GM19463 (cell line): Measurements from ENCODE around the gene ATP6V0E1.
"Not testable (repeated sequence)": the region's sequence is repeated elsewhere in the genome, so short reads cannot be mapped to it uniquely, and the experiment has no call there.

Experiments used
- ATAC-seq: cut with Tn5 transposase; IDR thresholded peaks from one replicate; pipeline ENCODE4 v1.9.1; 2021; ENCODE audit warnings: mild to moderate bottlenecking, moderate library complexity; ENCODE audit not compliant: unreplicated experiment

The ATP6V0E1 gene

GRCh38 chr5:173001229-173001841 lies 17.8 kb downstream of the ATP6V0E1 start:
- peak; percentile 89 for ATAC-seq

DNA sequence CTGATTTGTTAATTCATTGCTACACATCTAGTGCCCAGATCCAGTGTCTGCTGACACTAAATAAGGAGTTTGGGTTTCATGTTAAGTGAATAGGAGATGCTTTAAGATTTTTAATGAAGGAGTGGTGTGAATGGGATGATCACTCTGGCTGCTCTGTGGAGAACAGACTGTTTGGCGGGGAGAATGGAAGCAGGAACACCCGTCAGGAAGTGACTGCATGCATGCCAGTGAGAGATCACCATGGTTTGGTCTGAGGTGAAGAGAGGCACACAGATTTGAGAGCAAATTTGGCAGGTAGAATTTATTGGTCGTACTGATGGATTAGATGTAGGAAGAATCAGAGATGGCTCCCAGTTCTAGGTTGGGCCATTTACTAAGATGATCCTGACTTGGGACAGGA lies 19.8 kb downstream of the ATP6V0E1 start:
- ATAC-seq = no peak

- ATAC-seq = no peak
Measured at GRCh38 chr5:173004013-173004412, 20.4 kb downstream of the ATP6V0E1 start.

- ATAC-seq = no peak
Measured at GRCh38 chr5:173004447-173004846, 20.9 kb downstream of the ATP6V0E1 start.

DNA sequence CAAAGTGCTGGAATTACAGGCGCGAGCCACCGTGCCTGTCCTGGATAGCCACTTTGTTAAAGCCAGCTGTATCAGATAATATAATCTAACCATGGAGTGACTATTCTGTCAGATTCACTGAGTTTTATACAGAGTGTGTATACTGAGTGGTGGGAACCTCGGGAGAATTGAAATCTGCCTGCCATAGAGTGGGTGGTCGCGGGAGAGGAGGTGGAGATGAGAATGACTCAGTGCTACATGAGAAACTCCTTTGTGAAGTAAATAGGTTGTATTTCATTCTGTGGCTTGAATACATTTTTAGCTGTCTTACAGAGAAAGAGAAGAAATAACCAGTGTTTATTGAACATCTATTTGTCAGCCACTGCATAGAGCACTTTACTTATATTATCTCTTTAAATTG lies 26.4 kb downstream of the ATP6V0E1 start:
- ATAC-seq = no peak

- no peak for ATAC-seq
Measured at GRCh38 chr5:173010547-173011464, 27.2 kb downstream of the ATP6V0E1 start.

- no peak for ATAC-seq
Measured at GRCh38 chr5:173011566-173011965, 28.0 kb downstream of the ATP6V0E1 start.

DNA sequence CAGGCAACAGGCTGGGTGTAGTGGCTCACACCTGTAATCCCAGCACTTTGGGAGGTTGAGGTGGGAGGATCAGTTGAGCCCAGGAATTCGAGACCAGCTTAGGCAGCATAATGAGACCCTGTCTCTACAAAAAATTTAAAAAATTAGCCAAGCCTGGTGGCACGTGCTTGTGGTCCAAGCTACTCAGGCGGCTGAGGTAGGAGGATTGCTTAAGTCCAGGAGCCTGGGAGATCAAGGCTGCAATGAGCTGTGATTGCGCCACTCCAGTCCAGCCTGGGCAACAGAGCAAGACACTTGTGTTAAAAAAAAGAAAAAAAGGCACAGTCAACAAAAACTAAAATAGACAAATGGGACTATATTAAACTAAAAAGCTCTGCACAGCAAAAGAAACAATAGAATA lies 29.3 kb downstream of the ATP6V0E1 start:
- no peak for ATAC-seq

DNA sequence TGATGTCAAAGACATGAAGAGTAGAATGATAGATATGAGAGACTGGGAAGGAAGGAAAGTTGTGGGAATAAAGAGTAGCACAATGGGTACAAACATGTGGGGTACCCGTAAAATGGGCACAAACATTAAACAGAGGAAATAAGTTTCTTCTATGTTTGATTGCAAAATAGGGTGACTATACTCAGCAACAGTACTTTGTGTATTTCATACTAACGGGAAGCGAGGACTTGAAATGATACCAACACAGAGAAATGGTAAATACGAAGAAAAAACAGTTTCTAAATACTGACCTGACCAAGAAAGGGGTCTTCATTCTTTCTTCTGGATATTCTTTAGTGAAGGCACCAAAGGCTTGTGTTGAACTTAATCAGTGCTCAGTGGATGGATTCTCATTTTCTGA lies 31.1 kb downstream of the ATP6V0E1 start:
- no peak for ATAC-seq

GRCh38 chr5:173015192-173015591 lies 31.6 kb downstream of the ATP6V0E1 start:
- ATAC-seq = no peak

GRCh38 chr5:173015598-173016455 lies 32.3 kb downstream of the ATP6V0E1 start:
- no peak for ATAC-seq

DNA sequence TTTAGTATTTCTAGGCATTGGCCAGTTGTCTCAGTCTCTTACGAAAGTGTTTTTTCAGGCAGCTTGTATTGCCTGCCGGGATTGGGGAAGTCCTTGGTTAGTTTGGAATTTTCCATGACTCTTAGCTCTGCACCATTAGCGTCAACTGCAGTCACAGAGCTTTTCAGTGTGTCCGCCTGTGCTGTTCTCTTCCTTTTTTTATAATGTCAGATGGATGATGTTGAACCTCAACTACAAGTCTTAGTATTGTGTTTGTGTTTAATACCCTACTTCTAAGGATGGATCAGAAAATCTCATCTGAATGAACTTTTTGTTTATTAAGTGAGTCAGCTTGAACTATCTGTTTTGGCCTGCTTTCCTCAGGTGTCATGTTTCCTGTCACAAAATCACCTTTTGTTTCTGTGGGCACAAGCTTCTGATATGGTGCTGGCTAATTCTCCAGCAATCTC lies 33.1 kb downstream of the ATP6V0E1 start:
- ATAC-seq = no peak

GRCh38 chr5:173017087-173017486 lies 33.5 kb downstream of the ATP6V0E1 start:
- ATAC-seq = not testable (repeated sequence)

DNA sequence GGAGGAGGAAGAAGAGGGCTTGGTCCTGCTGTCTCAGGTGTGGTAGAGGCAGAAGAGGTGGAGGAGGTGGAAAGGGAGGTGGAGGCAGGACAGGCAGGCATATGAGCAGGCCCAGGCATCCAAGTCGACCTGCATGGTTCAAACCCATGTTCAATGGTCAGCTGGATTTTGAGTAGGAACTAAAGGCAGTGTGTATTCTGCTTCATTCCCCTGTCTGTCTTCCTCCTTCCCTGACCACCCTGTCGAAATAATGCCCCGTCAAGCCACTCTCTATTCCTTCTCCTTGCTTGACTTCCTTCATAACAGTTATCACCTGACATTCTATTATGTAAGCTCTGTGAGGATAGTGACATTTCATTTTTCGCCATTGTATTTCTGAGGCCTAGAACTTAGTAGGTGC lies 34.8 kb downstream of the ATP6V0E1 start:
- no peak for ATAC-seq

- no peak for ATAC-seq
Measured at GRCh38 chr5:173020154-173020581, 36.6 kb downstream of the ATP6V0E1 start.

DNA sequence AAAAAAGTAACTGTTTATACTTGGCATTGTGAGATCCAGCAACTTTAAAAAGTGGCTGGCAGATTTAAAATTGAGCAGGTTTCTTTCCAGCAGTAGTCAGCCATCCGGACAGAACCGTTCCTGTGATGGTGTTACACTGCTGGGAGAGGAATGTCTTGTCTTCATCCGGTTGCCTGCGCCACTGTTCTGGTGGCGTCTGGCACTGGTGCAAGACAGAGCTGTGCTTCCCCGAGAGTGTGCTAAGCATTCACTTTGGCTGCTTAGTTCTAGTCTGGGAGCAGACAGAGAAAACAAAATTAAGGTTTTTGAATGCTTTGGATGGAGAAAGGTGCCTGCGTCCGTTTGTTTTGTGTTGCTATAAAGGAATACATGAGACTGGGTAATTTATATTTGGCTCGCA lies 37.1 kb downstream of the ATP6V0E1 start:
- no peak for ATAC-seq

DNA sequence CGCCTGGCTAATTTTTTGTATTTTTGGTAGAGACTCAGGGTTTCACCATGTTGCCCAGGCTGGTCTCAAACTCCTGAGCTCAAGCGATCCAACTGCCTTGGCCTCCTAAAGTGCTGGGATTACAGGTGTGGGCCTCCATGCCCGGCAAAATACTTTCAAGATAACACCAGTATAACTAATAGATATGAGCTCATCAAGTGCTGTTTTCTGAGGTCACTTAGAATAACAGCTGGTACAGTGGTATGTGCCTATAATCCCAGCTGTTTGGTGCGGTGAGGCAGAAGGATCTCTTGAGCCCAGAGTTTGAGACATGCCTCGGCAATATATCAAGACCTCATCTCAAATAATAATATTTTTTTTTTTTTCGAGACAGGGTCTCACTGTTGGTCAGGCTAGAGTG lies 42.1 kb downstream of the ATP6V0E1 start:
- no peak for ATAC-seq

- no peak for ATAC-seq
Measured at GRCh38 chr5:173027905-173028304, 44.3 kb downstream of the ATP6V0E1 start.

GRCh38 chr5:173028811-173029327 lies 45.3 kb downstream of the ATP6V0E1 start:
- peak; percentile 27 for ATAC-seq

GRCh38 chr5:173029499-173029921 lies 45.9 kb downstream of the ATP6V0E1 start:
- ATAC-seq = peak; percentile 54

DNA sequence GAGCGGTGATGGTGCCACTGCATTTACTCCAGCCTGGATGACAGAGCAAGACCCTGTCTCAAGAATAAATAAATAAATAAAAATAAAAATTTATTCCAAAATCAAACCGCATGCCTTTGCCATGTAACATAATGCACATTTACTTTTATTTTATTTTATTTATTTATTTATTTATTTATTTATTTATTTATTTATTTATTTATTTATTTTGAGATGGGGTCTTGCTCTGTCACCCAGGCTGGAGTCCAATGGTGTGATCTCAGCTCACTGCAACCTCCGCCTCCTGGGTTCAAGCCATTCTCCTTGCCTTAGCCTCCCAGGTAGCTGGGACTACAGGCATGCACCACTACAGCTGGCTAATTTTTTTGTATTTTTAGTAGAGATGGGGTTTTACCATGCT lies 48.5 kb downstream of the ATP6V0E1 start:
- not testable (repeated sequence) for ATAC-seq
